Body of pancreas (tissue), 4 donors: ENCODE measurements around the gene NDNF.

ENCODE experiments used
- CTCF ChIP-seq, 7 experiments: fragments of 450-650 bp in 4 of 7; fragments of 200-600 bp in 3 of 7; sonication (generic) in 3 of 7; IDR thresholded peaks; one replicate each; pipeline ENCODE4 v1.5.1; 2016 to 2019; ENCODE audit warnings: antibody characterized with exemption in 7 of 7
- POLR2A ChIP-seq, 3 donors: fragments of 450-650 bp; IDR thresholded peaks; one replicate each; pipeline ENCODE4 v1.6.1; 2016; ENCODE audit warnings: antibody characterized with exemption in 3 of 3, mild to moderate bottlenecking in 2 of 3

GRCh38 chr4:121069430-121069829 is 2.9 kb downstream of the NDNF start:
- TF ChIP-seq POLR2A (IDR thresholded peaks at IDR 0.05): no peak
- no peak for TF ChIP-seq CTCF (IDR thresholded peaks at IDR 0.05)
